GM19023 (cell line): ENCODE results near the gene SESN2.

Experiments
- ATAC-seq: cut with Tn5 transposase; IDR thresholded peaks from one replicate; pipeline ENCODE4 v1.9.1; 2021; ENCODE audit warnings: mild to moderate bottlenecking, moderate library complexity; ENCODE audit not compliant: unreplicated experiment

Gene SESN2, protein sequence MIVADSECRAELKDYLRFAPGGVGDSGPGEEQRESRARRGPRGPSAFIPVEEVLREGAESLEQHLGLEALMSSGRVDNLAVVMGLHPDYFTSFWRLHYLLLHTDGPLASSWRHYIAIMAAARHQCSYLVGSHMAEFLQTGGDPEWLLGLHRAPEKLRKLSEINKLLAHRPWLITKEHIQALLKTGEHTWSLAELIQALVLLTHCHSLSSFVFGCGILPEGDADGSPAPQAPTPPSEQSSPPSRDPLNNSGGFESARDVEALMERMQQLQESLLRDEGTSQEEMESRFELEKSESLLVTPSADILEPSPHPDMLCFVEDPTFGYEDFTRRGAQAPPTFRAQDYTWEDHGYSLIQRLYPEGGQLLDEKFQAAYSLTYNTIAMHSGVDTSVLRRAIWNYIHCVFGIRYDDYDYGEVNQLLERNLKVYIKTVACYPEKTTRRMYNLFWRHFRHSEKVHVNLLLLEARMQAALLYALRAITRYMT

DNA sequence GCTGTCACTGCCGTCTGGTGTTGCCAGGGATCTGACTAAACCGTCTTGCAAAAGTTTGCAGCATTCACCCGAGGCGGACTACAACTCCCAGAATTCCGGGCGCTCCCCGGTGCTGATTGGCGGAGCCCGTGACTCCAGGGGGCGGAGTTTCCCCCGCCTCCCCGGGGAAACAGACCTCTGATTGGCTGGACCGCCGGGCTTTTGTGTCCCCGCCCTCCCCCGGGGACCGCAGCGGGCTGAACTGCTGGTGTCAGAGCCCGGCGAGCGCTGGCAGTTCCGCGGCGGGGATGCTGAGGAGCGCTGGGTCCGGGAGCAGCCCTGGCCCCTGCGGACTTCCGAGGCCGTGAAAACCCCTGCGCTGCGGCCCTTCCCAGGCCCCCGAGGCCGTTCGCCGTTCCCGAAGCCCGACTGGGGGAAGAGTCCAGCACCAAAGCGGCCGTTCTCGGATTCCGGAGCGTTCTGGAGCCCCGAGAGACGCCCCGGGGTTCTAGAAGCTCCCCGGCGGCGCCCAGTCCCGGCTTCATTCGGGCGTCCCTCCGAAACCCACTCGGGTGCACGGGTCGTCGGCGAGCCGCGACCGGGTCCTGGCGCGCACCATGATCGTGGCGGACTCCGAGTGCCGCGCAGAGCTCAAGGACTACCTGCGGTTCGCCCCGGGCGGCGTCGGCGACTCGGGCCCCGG, at the start of gene SESN2:
Gene SESN2, plus strand, starts transcription at position 267 of the 682 bp plus-strand sequence. Its CDS starts 330 bp downstream, at position 597.
- ATAC-seq: peak; percentile 94

DNA sequence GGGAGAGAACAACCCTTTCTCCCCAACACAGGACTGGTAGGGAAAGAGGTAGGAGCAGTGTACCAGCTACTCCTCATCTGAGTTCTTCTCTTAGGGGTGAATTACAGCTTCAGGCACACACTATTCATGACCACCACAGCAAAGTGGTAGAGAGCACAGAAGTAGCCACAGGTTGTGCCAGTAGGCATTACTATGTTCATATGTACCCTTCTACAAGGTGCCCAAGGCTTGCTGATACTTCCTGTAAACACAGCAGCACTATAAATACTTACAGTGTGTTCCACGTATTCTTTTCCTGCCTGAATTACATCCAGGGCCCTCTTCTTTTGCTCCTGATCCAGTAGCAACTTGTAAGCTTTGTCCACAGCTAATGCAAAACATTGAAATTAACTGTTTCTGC, 49.6 kb upstream of the SESN2 start:
- ATAC-seq: no peak

DNA sequence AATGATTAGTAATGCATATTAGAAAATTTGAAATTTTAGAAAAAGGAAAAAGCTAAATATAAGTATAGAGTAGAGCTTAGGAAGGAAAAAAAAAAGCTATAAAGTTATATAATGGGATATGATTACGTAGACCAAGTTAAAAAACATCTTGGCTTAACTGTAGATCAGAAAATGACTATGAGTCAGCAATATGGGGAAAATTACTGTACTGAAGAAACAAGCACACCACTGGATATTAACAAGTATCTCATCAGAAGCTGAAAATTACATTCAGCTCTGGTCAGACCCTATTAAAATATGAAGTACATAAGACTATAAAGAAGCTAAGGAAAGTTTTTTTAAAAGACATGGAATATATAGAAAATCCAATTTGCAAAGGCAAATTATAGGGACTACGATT, 46.0 kb upstream of the SESN2 start:
- ATAC-seq: no peak

DNA sequence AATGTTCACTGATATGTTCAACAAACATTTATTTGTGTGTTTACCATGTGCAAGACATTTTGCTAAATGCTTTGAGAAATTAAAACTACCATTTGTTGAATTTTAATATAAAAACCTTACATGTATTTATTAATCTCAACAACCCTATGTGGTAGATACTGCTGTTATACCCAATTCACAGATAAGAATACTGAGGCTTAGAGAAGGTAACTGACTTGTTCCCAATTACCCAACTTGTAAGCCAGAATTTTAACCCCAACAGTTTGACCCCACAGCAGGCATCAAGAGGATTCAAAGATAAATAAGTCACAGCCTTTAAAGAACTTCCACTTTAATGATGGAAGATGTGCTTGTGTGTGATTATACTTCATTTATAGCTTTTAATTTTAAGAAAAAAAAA, 30.2 kb upstream of the SESN2 start:
- no peak for ATAC-seq

DNA sequence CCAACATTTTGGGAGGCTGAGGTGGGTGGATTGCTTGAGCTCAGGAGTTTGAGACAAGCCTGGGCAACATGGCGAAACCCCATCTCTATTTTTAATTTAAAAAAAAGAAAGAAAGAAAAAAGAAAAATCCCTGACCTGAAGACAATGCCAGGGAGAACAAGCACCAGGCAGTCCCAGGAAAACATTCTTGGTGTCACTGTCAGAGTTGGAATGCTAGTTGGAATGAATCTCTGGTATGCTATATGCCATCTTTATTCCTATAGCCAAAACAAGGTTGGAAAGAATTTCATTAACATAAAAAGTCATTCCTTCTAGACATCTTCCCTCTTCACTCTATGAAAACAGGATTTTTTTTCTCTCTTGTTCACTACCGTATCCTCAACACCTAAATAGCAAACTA, 29.3 kb upstream of the SESN2 start:
- no peak for ATAC-seq

DNA sequence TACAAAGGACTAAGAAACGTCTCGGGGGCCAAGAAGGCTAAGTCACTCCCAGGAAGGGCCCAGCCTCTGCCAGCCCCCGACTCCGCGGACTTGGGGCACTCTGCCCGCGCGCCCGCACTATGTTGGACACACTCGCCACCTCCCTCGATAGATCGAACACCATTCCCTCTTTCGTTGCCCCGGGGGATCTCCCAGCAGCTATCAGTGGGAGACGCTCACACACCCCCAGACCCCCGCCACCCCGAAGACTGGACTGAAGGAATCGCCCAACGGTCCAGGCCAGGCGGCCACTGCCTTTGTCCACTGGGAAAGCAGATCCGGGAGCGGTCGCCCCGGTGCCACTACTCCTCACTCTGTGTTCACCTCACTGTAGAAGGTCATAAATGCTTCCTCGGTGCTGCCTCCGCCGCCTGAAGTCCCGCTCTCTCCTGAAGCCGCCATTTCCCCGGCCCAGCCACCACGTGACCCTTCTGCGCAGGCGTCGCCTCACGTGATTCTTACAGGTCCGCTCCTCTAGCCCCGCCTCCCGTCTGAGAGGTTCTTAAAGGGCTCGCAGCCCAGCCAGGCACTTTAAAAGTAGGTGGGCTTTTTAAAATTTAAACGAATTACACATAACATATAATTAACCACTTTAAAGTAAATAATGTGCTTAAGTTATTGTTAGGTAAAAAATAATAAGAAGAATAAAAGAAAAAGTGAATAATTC, 26.6 kb upstream of the SESN2 start, which contains the start of gene DNAJC8:
Gene DNAJC8, minus strand, starts transcription at position 472 of the 706 bp plus-strand sequence. Its CDS starts 31 bp downstream, at position 441.
- ATAC-seq: no peak

DNA sequence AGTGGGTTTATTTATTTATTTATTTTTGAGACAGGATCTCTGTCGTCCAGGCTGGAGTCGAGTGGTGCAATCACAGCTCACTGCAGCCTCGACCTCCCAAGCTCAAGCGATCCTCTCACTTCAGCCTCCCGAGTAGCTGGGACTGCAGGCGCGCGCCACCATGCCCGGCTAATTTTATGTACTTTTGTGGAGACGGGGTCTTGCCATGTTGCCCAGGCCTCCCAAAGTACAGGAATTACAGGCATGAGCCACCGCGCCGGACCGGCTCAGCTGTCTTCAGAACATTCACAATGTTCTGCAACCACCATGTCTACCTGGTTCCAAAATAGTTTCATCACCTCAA, 26.1 kb upstream of the SESN2 start:
- no peak for ATAC-seq

DNA sequence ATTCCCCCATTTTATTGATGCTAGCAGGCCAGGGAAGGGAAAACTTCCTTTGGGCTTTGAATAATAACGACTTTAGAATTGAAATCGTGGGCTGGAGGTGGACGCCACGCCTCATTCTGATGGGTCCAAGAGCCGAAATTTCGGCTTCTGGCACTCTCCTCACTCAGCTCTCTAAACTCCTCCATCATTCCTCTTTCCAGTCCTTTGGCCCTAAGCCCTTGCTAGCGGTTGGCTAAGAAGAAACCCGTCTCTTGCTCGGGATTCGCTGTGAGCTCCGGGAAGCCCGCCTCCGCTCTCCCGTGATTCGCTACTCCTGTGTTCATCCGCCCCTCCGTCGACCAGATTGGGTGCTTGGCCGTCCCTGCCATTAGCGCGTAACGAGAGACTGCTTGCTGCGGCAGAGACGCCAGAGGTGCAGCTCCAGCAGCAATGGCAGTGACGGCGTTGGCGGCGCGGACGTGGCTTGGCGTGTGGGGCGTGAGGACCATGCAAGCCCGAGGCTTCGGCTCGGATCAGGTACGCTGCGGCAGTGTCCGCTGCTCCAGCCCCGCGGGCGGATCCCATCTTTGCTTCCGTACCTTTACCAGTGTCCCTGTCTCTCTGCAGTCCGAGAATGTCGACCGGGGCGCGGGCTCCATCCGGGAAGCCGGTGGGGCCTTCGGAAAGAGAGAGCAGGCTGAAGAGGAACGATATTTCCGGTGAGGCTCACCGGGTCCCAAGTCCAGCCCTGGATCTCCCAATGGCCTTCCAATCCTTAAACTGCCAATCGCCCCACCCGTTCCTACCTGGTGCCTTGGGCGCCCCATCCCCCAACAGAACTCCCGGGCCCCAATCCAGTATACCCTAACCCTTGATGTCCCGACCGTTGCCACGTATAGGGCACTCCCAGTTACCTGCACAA, 23.3 kb upstream of the SESN2 start, which contains the start of gene ATP5IF1:
Gene ATP5IF1, plus strand, starts transcription at position 370 of the 901 bp plus-strand sequence. Its CDS starts 60 bp downstream, at position 430.
- ATAC-seq: peak; percentile 92

DNA sequence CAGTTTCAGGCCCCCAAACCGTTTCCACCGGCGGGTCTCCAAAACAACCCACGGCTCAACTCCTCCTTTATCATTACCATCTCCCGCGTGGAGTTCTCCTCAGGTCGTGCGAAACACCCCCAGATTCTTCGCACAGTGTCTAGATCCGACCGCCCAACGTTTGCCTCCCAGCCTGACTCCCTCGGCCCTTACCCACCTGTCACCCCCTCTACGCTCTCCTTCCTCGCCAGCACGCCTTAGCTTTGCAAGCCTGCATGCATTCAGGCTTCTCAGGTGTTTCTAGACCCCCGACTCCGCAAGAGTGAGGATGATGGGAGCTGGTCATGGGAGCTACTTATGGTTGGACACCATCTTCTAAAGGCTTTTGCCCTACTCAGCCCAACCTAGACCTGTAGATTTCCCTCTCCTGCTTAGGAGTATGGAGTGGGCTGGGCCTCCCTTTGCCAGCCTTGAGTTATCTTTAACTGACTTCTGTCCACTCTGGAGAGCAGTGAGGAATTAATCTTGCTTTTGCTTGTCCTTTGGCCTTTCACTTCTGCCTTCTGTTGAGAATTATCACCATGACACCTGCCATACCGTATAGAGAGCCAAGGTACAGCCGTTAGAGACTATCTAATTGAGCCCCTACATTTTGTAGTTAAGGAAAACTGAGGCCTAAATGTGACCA, 22.5 kb upstream of the SESN2 start:
- ATAC-seq: no peak

DNA sequence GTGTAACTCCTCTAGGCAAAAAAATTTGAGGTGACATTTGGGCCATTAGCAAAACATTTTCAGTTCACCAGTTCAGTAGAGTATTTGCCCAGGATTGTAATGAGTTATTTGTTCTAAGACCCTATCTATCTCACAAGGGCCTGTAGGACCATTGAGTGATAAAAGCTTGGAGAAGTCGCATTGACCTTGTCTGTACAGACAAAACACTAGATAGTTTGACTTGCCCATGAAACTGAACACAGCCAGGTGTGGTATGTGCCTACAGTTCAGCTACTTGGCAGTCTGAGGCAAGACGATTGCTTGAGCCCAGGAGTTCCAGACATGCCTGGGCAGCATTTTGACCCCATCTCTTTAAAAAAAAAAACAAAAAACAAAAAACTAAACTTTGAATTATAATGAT, 20.3 kb upstream of the SESN2 start:
- ATAC-seq: no peak

DNA sequence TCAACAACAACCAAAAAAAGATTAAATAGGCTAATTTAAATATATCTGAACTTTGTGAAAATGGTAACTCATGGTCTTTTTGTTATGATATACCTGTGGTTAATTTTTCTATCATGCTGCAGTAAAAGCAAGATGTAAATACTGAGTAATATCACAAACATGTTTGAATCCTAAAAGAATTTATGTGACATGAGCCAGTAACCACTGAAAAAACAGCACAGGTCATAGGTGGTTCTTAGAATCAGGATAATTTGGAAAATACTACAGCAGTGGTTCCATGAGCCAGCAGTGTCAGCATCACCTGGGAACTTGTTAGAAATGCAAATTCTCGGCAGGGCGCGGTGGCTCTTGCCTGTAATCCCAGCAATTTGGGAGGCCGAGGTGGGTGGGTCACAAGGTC, 19.3 kb upstream of the SESN2 start:
- no peak for ATAC-seq

DNA sequence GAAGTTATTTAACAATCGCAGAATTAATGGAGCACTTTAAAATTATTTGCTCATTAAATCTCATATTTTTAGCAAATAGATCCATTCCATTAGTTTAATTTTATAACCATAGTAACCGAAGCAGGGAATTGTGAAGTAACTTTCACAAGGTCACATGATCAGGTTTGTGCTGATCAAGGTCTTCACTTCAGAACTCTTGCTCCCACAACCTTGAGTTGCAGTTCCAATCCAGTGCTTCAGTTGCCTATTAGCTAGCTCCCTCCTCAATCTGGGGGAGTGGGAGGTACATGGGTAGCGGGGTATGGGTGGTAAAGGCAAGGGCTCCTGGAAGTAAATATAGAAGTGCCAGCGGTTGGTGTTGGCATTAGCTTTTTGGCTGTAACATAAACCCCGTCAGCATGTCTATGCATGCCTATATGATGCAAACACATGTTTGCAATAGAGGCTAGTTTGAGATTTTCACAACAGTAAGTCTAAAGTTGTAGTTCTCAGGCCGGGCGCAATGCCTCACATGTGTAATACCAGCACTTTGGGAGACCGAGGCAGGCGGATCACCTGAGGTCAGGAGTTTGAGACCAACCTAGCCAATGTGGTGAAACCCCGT, 17.6 kb upstream of the SESN2 start:
- no peak for ATAC-seq

DNA sequence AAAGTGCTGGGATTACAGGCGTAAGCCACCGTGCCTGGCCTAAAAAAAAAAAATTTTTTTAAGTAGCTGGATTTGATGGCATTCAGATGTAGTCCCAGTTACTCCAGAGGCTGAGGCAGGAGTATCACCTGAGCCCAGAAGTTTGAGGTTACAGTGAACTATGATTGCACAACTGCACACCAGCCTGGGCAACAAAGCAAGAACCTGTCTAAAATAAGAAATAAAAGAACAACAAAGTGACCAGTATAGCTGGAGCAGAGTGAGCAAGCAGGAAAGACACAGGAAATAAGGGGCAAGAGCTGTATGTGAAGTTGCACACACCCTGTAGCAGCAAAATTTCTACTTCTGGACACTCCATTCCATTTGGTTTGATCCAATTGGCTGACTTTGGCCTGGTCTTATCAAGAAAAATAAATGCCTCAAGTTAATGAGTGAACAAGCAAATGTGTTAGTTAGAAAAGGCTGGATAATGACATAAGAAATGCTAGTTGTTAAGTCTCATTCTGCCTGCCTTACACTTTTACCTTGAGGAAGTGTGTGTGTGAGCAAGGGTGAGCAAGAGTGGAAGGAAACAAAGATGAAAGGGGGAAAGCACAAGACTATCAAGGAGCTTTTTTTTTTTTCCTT, 15.5 kb upstream of the SESN2 start:
- ATAC-seq: no peak

DNA sequence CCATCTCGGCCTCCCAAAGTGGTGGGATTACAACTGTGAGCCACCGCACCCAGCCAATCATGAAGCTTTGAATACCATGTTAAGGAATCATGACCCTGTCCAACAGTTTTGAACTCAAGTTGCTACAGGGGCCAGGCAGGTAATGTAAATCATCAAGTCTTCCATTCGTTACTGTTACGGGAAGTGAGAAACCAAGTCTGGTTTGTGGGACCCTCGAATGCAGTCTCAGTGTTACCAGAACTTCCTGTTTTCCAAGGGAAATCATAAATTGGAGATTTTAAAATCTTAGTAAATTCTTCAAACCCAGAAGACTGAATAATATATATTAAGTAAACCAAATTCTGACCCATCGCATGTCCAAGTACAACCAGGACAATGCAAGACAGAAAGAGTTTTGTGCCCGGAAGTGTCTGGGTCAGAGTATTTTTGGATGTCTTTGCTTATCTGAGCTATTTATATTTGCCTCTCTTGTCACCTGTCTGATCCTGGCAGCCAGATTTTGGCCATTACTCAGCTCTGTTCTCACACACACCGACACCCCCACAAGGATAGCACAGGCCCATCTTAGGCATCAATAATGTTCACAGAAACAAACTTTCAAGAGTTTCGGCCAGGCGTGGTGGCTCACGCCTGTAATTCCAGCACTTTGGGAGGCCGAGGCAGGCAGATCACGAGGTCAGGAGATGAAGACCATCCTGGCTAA, 14.6 kb upstream of the SESN2 start:
- no peak for ATAC-seq

DNA sequence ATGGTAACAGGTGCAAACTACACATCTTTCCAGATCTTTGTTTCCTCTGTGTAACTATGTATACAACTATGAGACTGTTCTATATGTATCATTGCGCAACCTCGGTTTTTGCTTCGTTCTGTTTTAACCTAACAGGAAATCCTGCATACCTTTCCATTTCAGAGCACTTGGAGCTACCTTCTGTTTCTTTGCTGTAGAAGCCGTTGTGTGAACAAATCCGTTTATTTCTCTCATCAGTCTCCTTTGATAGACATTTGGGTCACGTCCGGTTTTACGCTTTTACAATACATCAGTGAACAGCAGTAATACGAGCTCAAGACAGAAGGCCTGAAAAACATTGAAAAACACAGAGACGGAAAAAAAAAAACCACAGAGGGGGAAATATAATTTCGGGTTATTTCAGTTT, 12.9 kb upstream of the SESN2 start:
- ATAC-seq: no peak

DNA sequence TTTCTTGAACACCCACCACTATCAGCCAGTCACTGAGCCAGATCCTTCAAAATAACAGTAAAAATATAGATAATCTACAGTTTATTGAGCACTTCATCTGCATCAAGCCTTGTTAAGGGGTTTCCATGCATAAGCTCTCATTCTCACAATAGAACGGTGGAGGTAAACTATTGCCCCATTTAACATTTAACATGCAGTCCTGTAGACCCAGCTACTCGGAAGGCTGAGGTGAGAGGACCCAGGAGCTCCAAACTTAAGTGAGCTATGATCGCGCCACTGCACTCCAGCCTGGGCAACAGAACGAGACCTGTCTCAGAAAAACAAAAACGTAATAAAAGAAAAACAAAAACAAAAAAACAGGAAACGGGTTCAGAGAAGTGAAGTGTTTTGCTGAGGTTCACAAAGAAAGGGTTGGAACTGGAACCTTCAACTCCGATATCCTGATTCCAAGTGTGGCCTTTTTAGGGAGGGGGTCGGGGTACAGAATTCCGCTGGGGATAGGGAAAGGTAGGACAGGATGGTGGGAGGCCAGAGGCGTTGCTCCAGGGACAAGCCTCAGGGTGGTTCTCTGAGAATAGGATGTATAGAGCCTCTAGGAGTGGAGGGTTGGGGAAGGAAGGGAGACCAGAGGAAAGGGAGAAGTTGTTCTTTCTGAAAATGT, 11.6 kb upstream of the SESN2 start:
- no peak for ATAC-seq

DNA sequence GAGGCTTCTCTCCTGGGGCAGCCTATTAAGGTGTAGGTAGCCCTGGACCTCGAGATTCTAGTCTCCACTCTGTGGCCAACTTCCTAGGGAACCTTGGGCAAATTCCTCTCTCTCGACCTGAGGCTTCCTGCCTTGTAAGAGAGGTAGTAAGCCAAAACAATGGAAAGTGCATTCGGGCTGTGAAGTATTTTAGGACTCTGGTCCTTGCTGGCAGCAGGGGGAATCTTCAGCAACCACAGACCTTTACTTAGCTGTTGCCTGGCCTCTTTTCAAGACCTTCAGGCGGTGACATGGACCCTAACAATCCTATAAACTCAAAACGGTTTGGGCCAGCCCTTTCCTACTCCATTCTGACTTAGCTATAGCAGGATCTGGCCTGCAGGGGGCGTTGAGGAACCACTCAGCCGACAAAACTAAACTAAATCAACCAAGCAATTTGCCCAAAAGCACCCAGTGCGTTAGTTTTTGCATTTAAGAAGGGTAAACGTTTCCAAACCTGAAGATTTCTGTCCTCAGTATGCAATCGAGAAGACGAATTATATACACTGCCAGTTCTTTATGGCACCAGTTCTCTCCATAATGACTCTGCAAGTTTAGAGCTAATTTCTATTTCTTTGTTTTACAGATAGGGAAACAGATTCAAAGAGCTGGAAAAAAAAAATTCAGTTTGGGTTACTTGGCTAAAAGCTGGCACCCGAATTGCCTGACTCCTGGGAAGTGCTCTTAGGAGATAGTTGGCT, 10.9 kb upstream of the SESN2 start:
- peak; percentile 31 for ATAC-seq
